Small intestine (tissue), 7 donors: ENCODE data around the gene STXBP5. TPM values are rescaled to one million over a fixed set of nuclear protein-coding genes. Genes with fewer than 3 reads are reported as not detected.

Experiments
- DNase-seq, 2 donors: peaks; one replicate each; pipeline versions ENCODE4 v3.0.0 to v3.0.0-alpha.2; 2013
- FAIRE-seq: peaks from 2 replicates; lab custom pipeline; 2012; peaks lifted over from hg19 to GRCh38; lab: Jason Lieb, UNC
- H3K27ac ChIP-seq, 3 donors: one replicate each; pipeline ENCODE4 v1.5.1; 2013; ENCODE audit warnings: low read length in 2 of 3, mild to moderate bottlenecking in 2 of 3, control low read depth in 1 of 3, inconsistent platforms in 1 of 3, low read depth in 1 of 3, moderate library complexity in 1 of 3
- H3K27me3 ChIP-seq, 3 donors: one replicate each; pipeline ENCODE4 v1.6.1; 2013; ENCODE audit warnings: low read length in 3 of 3, inconsistent platforms in 1 of 3; ENCODE audit not compliant: control insufficient read depth in 3 of 3, insufficient read depth in 3 of 3
- H3K36me3 ChIP-seq, 3 donors: one replicate each; pipeline ENCODE4 v1.6.1; 2013; ENCODE audit warnings: low read length in 3 of 3, inconsistent platforms in 1 of 3, low read depth in 1 of 3, mild to moderate bottlenecking in 1 of 3, moderate library complexity in 1 of 3; ENCODE audit not compliant: control insufficient read depth in 3 of 3, insufficient read depth in 2 of 3
- H3K4me1 ChIP-seq, 3 donors: one replicate each; pipeline ENCODE4 v1.6.1; 2013; ENCODE audit warnings: low read length in 2 of 3, inconsistent platforms in 1 of 3, low read depth in 1 of 3, mild to moderate bottlenecking in 1 of 3, moderate library complexity in 1 of 3; ENCODE audit not compliant: control insufficient read depth in 3 of 3, insufficient read depth in 2 of 3
- H3K4me3 ChIP-seq, 3 donors: one replicate each; pipeline ENCODE4 v1.5.1; 2013; ENCODE audit warnings: low read length in 3 of 3, control low read depth in 1 of 3, inconsistent platforms in 1 of 3, low read depth in 1 of 3, mild to moderate bottlenecking in 1 of 3, moderate library complexity in 1 of 3
- H3K9me3 ChIP-seq, 2 donors: one replicate each; pipeline ENCODE4 v1.6.1; 2013; ENCODE audit warnings: low read depth in 1 of 2, low read length in 1 of 2; ENCODE audit not compliant: control insufficient read depth in 2 of 2, insufficient read depth in 1 of 2
- WGBS, 3 donors: extraction: QIAGEN DNeasy Blood & Tissue Kit; methylation state at CpG; one replicate each; pipeline ENCODE4 v1.1.7; 2013; 5-methylcytosine and 5-hydroxymethylcytosine counted together
- polyA plus RNA-seq, 4 donors: library from polyadenylated mRNA; stranded (reverse) in 3 of 4; unstranded in 1 of 4; fragments of 200-250 nt in 3 of 4; fragments of 120-200 nt in 1 of 4; gene quantifications; one replicate each; pipeline versions ENCODE4 v1.2.1 to v1.2.3, GENCODE V29; 2013
- donor health status: healthy with polysubstance abuse.
- donor health status: control.
- donor health status: control.
- donor health status: Bipolar disorder and iron deficiency.
- donor health status: healthy.

STXBP5 gene
- polyA plus RNA-seq, 4 donors, result 10.8 to 25.0 (median 16.6) TPM

GRCh38 chr6:147231589-147231988 lies 27.4 kb downstream of the STXBP5 start:
- Histone ChIP-seq H3K36me3 (peaks cover 0 to under 1% (median 0%) of the 10 kb centered on the region in 3 donors), H3K9me3 (no peaks in the 10 kb centered on the region), H3K4me1 (no peaks in the 10 kb centered on the region), H3K4me3 (no peak overlapping the region), H3K27me3 (no peaks in the 10 kb centered on the region), H3K27ac (no peak overlapping the region)
- 68 to 76% (median 71%) methylated on average over 1 of the region's 1 CpG for WGBS, 3 donors
- DNase-seq, result no peak
- peak; percentile 49 for FAIRE-seq

- Histone ChIP-seq H3K4me1 (no peaks in the 10 kb centered on the region), H3K4me3 (no peak overlapping the region), H3K27ac (no peak overlapping the region), H3K36me3 (peaks cover 0 to 7% (median 1%) of the 10 kb centered on the region in 3 donors), H3K27me3 (no peaks in the 10 kb centered on the region), H3K9me3 (peaks cover 0 to 4% of the 10 kb centered on the region in 2 donors)
- WGBS, 3 donors, result 91 to 94% (median 93%) methylated on average over 2 of the region's 2 CpGs
- no peak for DNase-seq
- FAIRE-seq, result peak; percentile 65
These were observed 30.5 kb downstream of the STXBP5 start for GRCh38 chr6:147234685-147235084.

GRCh38 chr6:147238164-147238563 lies 33.9 kb downstream of the STXBP5 start:
- FAIRE-seq (no peak), DNase-seq (no peak)
- H3K4me1 ChIP-seq, result no peaks in the 10 kb centered on the region
- WGBS, 3 donors, result 89 to 95% (median 93%) methylated on average over 3 of the region's 3 CpGs
- peaks cover 2 to 11% (median 3%) of the 10 kb centered on the region in 3 donors for H3K36me3 ChIP-seq
- H3K4me3 ChIP-seq, result no peak overlapping the region
- H3K9me3 ChIP-seq, result peaks cover 0 to 4% of the 10 kb centered on the region in 2 donors
- no peaks in the 10 kb centered on the region for H3K27me3 ChIP-seq
- H3K27ac ChIP-seq, result no peak overlapping the region

- 96 to 98% (median 98%) methylated on average over 5 of the region's 5 CpGs for WGBS, 3 donors
- no peak overlapping the region for H3K4me3 ChIP-seq
- H3K36me3 ChIP-seq, result peaks cover 2 to 11% (median 3%) of the 10 kb centered on the region in 3 donors
- FAIRE-seq (no peak), DNase-seq (no peak)
- H3K27me3 ChIP-seq, result no peaks in the 10 kb centered on the region
- no peak overlapping the region for H3K27ac ChIP-seq
- H3K4me1 ChIP-seq, result no peaks in the 10 kb centered on the region
- H3K9me3 ChIP-seq, result peaks cover 0 to 4% of the 10 kb centered on the region in 2 donors
These were observed 34.7 kb downstream of the STXBP5 start for GRCh38 chr6:147238906-147239305.

GRCh38 chr6:147244832-147245231 lies 40.6 kb downstream of the STXBP5 start:
- Histone ChIP-seq H3K9me3 (no peaks in the 10 kb centered on the region), H3K36me3 (peaks cover 2 to 9% (median 5%) of the 10 kb centered on the region in 3 donors), H3K27me3 (no peaks in the 10 kb centered on the region), H3K4me1 (peaks cover 0 to 3% (median 0%) of the 10 kb centered on the region in 3 donors), H3K4me3 (no peak overlapping the region), H3K27ac (no peak overlapping the region)
- no peak for FAIRE-seq
- DNase-seq, result no peak
- WGBS, 3 donors, result 31 to 72% (median 36%) methylated on average over 4 of the region's 4 CpGs

- Histone ChIP-seq H3K27me3 (no peaks in the 10 kb centered on the region), H3K9me3 (peaks cover 0 to 1% of the 10 kb centered on the region in 2 donors), H3K4me3 (no peak overlapping the region), H3K4me1 (peaks cover 0 to 3% (median 0%) of the 10 kb centered on the region in 3 donors), H3K36me3 (peaks cover 2 to 8% (median 7%) of the 10 kb centered on the region in 3 donors), H3K27ac (no peak overlapping the region)
- DNase-seq (peak in 1 of 2 donors; percentile 37), FAIRE-seq (no peak)
- WGBS, 3 donors, result 81 to 87% (median 86%) methylated on average over 2 of the region's 2 CpGs
These were observed 41.5 kb downstream of the STXBP5 start for GRCh38 chr6:147245693-147246092.

GRCh38 chr6:147246853-147247635 lies 42.8 kb downstream of the STXBP5 start:
- 96 to 98% (median 98%) methylated on average over 5 of the region's 5 CpGs for WGBS, 3 donors
- FAIRE-seq (no peak), DNase-seq (no peak)

GRCh38 chr6:147248859-147249258 lies 44.6 kb downstream of the STXBP5 start:
- H3K36me3 ChIP-seq, result peaks cover 5 to 20% (median 10%) of the 10 kb centered on the region in 3 donors
- no peaks in the 10 kb centered on the region for H3K27me3 ChIP-seq
- WGBS, 3 donors, result 92 to 100% (median 95%) methylated on average over 1 of the region's 1 CpG
- no peak overlapping the region for H3K4me3 ChIP-seq
- DNase-seq (no peak), FAIRE-seq (no peak)
- peaks cover 0 to 3% (median 0%) of the 10 kb centered on the region in 3 donors for H3K4me1 ChIP-seq
- peaks cover 0 to 14% of the 10 kb centered on the region in 2 donors for H3K9me3 ChIP-seq
- H3K27ac ChIP-seq, result no peak overlapping the region

More at GRCh38 chr6:147246853-147247635, 42.8 kb downstream of the STXBP5 start:
- Histone ChIP-seq H3K27ac (no peak overlapping the region), H3K27me3 (no peaks in the 10 kb centered on the region), H3K4me1 (peaks cover 0 to 3% (median 0%) of the 10 kb centered on the region in 3 donors), H3K4me3 (no peak overlapping the region), H3K36me3 (peaks cover 6 to 20% (median 12%) of the 10 kb centered on the region in 3 donors), H3K9me3 (peaks cover 0 to 14% of the 10 kb centered on the region in 2 donors)
